ENCODE results near the gene PDPK1.
"Not testable (repeated sequence)": the region's sequence is repeated elsewhere in the genome, so short reads cannot be mapped to it uniquely, and the experiment has no call there.

The PDPK1 gene

DNA sequence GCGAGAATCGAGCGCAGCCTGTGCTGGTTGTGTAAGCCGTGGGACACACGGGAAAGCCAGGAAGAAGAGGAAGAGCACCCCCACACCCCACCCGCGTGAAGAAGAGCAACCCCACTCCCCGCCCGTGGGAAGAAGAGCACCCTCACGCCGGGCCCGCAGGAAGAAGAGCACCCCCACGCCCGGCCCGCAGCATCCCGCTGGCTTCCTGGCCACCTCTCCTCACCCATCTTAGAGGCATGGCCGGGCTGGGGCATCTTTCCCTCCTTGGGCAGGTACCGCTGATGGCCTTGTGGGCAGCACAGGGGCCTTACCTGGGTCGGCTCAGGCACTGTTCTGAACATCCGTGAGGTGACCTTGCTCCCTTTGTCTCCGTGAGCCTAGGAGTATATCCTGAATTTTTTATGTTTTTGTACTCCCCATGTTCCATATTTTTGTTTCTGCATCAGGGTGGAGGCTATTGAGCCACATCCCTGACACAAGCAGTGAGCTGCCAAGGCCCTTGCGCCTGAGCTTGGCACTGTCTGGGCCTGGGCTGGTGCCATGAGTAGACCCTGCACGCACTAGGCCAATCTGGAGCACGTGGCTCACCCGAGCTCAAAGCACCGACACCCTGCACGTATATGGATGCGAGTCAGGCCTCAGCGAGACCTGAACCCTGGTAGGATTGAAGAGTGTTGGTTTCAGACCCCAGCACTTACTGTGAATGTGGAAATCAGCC is 73.1 kb downstream of the PDPK1 start:
- Histone ChIP-seq H3K9me3 (ENCODE audit: control insufficient read depth in 5 of 5, low read length in 5 of 5) (no peaks in the 10 kb centered on the region), H3K27ac (ENCODE audit: low read depth, low read length) (no peak overlapping the region), H3K9ac (ENCODE audit: low read length in 5 of 5) (no peak overlapping the region), H3K4me1 (ENCODE audit: control insufficient read depth in 5 of 5, insufficient read depth in 5 of 5, low read length in 5 of 5) (peaks cover 0 to 14% (median 11%) of the 10 kb centered on the region in 5 donors), H3K27me3 (ENCODE audit: control insufficient read depth in 5 of 5, insufficient read depth in 4 of 5, low read length in 5 of 5) (no peaks in the 10 kb centered on the region), H3K4me3 (ENCODE audit: low read depth in 1 of 5, low read length in 5 of 5) (no peak overlapping the region), H3K36me3 (ENCODE audit: control insufficient read depth in 5 of 5, insufficient read depth in 5 of 5, low read length in 5 of 5) (peaks cover 0 to 22% (median 19%) of the 10 kb centered on the region in 5 donors)

GRCh38 chr16:2611499-2611862 is 73.7 kb downstream of the PDPK1 start:
- Histone ChIP-seq H3K36me3 (ENCODE audit: control insufficient read depth in 5 of 5, insufficient read depth in 5 of 5, low read length in 5 of 5) (peaks cover 0 to 22% (median 19%) of the 10 kb centered on the region in 5 donors), H3K4me1 (ENCODE audit: control insufficient read depth in 5 of 5, insufficient read depth in 5 of 5, low read length in 5 of 5) (peaks cover 0 to 14% (median 11%) of the 10 kb centered on the region in 5 donors), H3K27me3 (ENCODE audit: control insufficient read depth in 5 of 5, insufficient read depth in 4 of 5, low read length in 5 of 5) (no peaks in the 10 kb centered on the region), H3K27ac (ENCODE audit: low read depth, low read length) (no peak overlapping the region), H3K9me3 (ENCODE audit: control insufficient read depth in 5 of 5, low read length in 5 of 5) (no peaks in the 10 kb centered on the region), H3K9ac (ENCODE audit: low read length in 5 of 5) (no peak overlapping the region), H3K4me3 (ENCODE audit: low read depth in 1 of 5, low read length in 5 of 5) (no peak overlapping the region)

GRCh38 chr16:2611877-2612276 is 74.1 kb downstream of the PDPK1 start:
- not testable (repeated sequence) for H3K4me3 ChIP-seq (ENCODE audit: low read depth in 1 of 5, low read length in 5 of 5); H3K27ac ChIP-seq (ENCODE audit: low read depth, low read length); H3K9ac ChIP-seq (ENCODE audit: low read length in 5 of 5); H3K9me3 ChIP-seq (ENCODE audit: control insufficient read depth in 5 of 5, low read length in 5 of 5); H3K27me3 ChIP-seq (ENCODE audit: control insufficient read depth in 5 of 5, insufficient read depth in 4 of 5, low read length in 5 of 5)
- peaks cover 0 to 22% (median 19%) of the 10 kb centered on the region in 5 donors for H3K36me3 ChIP-seq (ENCODE audit: control insufficient read depth in 5 of 5, insufficient read depth in 5 of 5, low read length in 5 of 5)
- H3K4me1 ChIP-seq (ENCODE audit: control insufficient read depth in 5 of 5, insufficient read depth in 5 of 5, low read length in 5 of 5), result peaks cover 0 to 14% (median 11%) of the 10 kb centered on the region in 5 donors

DNA sequence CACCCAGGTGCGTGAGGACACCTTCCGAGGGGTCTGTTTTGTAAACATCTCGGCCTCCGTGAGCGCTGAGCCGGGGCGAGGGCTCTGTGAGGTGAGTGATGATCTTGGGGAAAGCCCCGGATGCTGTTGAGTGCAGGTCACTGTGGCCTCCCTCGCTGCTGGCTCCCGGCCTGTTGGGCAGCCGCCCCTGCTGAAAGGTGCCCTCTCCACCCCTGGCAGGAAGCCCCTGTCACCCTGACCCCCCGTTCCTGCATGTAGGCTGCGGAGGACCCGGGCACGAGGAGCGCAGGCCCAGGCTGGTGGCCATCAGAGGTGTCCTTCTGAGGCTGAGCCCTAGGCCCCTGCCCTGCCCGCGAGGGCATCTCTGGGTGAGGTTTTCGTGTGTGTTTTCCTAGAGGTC is 75.4 kb downstream of the PDPK1 start:
- H3K36me3 ChIP-seq (ENCODE audit: control insufficient read depth in 5 of 5, insufficient read depth in 5 of 5, low read length in 5 of 5), result peaks cover 0 to 22% (median 19%) of the 10 kb centered on the region in 5 donors
- not testable (repeated sequence) for H3K4me1 ChIP-seq (ENCODE audit: control insufficient read depth in 5 of 5, insufficient read depth in 5 of 5, low read length in 5 of 5); H3K9ac ChIP-seq (ENCODE audit: low read length in 5 of 5); H3K9me3 ChIP-seq (ENCODE audit: control insufficient read depth in 5 of 5, low read length in 5 of 5); H3K27ac ChIP-seq (ENCODE audit: low read depth, low read length); H3K4me3 ChIP-seq (ENCODE audit: low read depth in 1 of 5, low read length in 5 of 5); H3K27me3 ChIP-seq (ENCODE audit: control insufficient read depth in 5 of 5, insufficient read depth in 4 of 5, low read length in 5 of 5)

- H3K27ac ChIP-seq (ENCODE audit: low read depth, low read length), result no peak overlapping the region
- no peaks in the 10 kb centered on the region for H3K9me3 ChIP-seq (ENCODE audit: control insufficient read depth in 5 of 5, low read length in 5 of 5)
- no peaks in the 10 kb centered on the region for H3K27me3 ChIP-seq (ENCODE audit: control insufficient read depth in 5 of 5, insufficient read depth in 4 of 5, low read length in 5 of 5)
- no peak overlapping the region for H3K4me3 ChIP-seq (ENCODE audit: low read depth in 1 of 5, low read length in 5 of 5)
- H3K4me1 ChIP-seq (ENCODE audit: control insufficient read depth in 5 of 5, insufficient read depth in 5 of 5, low read length in 5 of 5), result peaks cover 0 to 3% (median 2%) of the 10 kb centered on the region in 5 donors
- no peak overlapping the region for H3K9ac ChIP-seq (ENCODE audit: low read length in 5 of 5)
- H3K36me3 ChIP-seq (ENCODE audit: control insufficient read depth in 5 of 5, insufficient read depth in 5 of 5, low read length in 5 of 5), result peaks cover 0 to 22% (median 19%) of the 10 kb centered on the region in 5 donors
These were observed 77.0 kb downstream of the PDPK1 start for GRCh38 chr16:2614761-2615191.

- H3K27ac ChIP-seq (ENCODE audit: low read depth, low read length); H3K9me3 ChIP-seq (ENCODE audit: control insufficient read depth in 5 of 5, low read length in 5 of 5); H3K27me3 ChIP-seq (ENCODE audit: control insufficient read depth in 5 of 5, insufficient read depth in 4 of 5, low read length in 5 of 5); H3K36me3 ChIP-seq (ENCODE audit: control insufficient read depth in 5 of 5, insufficient read depth in 5 of 5, low read length in 5 of 5); H3K4me3 ChIP-seq (ENCODE audit: low read depth in 1 of 5, low read length in 5 of 5); H3K9ac ChIP-seq (ENCODE audit: low read length in 5 of 5); H3K4me1 ChIP-seq (ENCODE audit: control insufficient read depth in 5 of 5, insufficient read depth in 5 of 5, low read length in 5 of 5): not testable (repeated sequence)
These were observed 81.1 kb downstream of the PDPK1 start for GRCh38 chr16:2618964-2619363.

DNA sequence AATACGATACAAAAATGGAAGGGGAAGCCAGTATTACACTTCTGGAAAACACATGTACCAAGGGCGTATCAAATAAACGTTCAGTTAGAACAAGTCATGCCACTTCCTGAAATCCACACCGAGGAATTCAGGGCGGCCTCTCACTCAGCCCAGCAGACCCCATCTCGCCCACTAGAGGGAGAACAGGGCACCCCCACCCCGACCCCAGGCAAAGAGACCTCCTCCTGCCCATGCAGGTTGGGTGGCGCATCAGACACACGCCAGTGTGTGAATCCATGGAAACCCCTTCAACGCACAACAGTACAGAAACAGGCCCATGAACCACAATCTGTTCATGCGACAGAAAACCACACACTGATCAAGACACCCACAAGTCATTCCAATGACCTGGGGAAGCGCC is 81.8 kb downstream of the PDPK1 start:
- H3K27me3 ChIP-seq (ENCODE audit: control insufficient read depth in 5 of 5, insufficient read depth in 4 of 5, low read length in 5 of 5); H3K9me3 ChIP-seq (ENCODE audit: control insufficient read depth in 5 of 5, low read length in 5 of 5); H3K27ac ChIP-seq (ENCODE audit: low read depth, low read length); H3K4me1 ChIP-seq (ENCODE audit: control insufficient read depth in 5 of 5, insufficient read depth in 5 of 5, low read length in 5 of 5); H3K36me3 ChIP-seq (ENCODE audit: control insufficient read depth in 5 of 5, insufficient read depth in 5 of 5, low read length in 5 of 5); H3K4me3 ChIP-seq (ENCODE audit: low read depth in 1 of 5, low read length in 5 of 5); H3K9ac ChIP-seq (ENCODE audit: low read length in 5 of 5): not testable (repeated sequence)

GRCh38 chr16:2620870-2621269 is 83.0 kb downstream of the PDPK1 start:
- not testable (repeated sequence) for H3K27me3 ChIP-seq (ENCODE audit: control insufficient read depth in 5 of 5, insufficient read depth in 4 of 5, low read length in 5 of 5); H3K4me3 ChIP-seq (ENCODE audit: low read depth in 1 of 5, low read length in 5 of 5); H3K9me3 ChIP-seq (ENCODE audit: control insufficient read depth in 5 of 5, low read length in 5 of 5); H3K27ac ChIP-seq (ENCODE audit: low read depth, low read length); H3K4me1 ChIP-seq (ENCODE audit: control insufficient read depth in 5 of 5, insufficient read depth in 5 of 5, low read length in 5 of 5); H3K36me3 ChIP-seq (ENCODE audit: control insufficient read depth in 5 of 5, insufficient read depth in 5 of 5, low read length in 5 of 5); H3K9ac ChIP-seq (ENCODE audit: low read length in 5 of 5)

DNA sequence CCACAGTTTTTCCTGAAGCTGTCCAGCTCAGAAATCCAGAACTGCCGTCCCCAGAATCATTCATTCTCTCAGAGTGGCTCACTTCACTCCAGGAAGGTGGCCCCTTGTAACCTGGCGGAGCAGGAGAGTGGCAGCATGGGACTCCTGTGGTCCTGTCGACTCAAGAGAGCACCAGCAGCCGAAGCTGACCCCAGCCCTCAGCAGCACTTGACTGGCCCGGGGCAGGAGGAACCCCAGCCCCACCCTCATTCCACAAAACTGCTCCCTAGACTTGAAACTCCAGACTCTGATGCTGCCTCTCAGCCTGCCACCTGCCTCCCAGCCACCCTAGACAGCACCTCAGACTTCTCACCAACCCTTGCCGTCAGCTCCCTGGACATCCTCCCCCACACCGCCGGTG is 83.6 kb downstream of the PDPK1 start:
- H3K27me3 ChIP-seq (ENCODE audit: control insufficient read depth in 5 of 5, insufficient read depth in 4 of 5, low read length in 5 of 5); H3K36me3 ChIP-seq (ENCODE audit: control insufficient read depth in 5 of 5, insufficient read depth in 5 of 5, low read length in 5 of 5); H3K27ac ChIP-seq (ENCODE audit: low read depth, low read length); H3K4me1 ChIP-seq (ENCODE audit: control insufficient read depth in 5 of 5, insufficient read depth in 5 of 5, low read length in 5 of 5); H3K9me3 ChIP-seq (ENCODE audit: control insufficient read depth in 5 of 5, low read length in 5 of 5); H3K4me3 ChIP-seq (ENCODE audit: low read depth in 1 of 5, low read length in 5 of 5); H3K9ac ChIP-seq (ENCODE audit: low read length in 5 of 5): not testable (repeated sequence)

GRCh38 chr16:2627075-2627474 is 89.3 kb downstream of the PDPK1 start:
- H3K9ac ChIP-seq (ENCODE audit: low read length in 5 of 5); H3K27ac ChIP-seq (ENCODE audit: low read depth, low read length); H3K4me1 ChIP-seq (ENCODE audit: control insufficient read depth in 5 of 5, insufficient read depth in 5 of 5, low read length in 5 of 5); H3K36me3 ChIP-seq (ENCODE audit: control insufficient read depth in 5 of 5, insufficient read depth in 5 of 5, low read length in 5 of 5); H3K4me3 ChIP-seq (ENCODE audit: low read depth in 1 of 5, low read length in 5 of 5); H3K27me3 ChIP-seq (ENCODE audit: control insufficient read depth in 5 of 5, insufficient read depth in 4 of 5, low read length in 5 of 5); H3K9me3 ChIP-seq (ENCODE audit: control insufficient read depth in 5 of 5, low read length in 5 of 5): not testable (repeated sequence)

DNA sequence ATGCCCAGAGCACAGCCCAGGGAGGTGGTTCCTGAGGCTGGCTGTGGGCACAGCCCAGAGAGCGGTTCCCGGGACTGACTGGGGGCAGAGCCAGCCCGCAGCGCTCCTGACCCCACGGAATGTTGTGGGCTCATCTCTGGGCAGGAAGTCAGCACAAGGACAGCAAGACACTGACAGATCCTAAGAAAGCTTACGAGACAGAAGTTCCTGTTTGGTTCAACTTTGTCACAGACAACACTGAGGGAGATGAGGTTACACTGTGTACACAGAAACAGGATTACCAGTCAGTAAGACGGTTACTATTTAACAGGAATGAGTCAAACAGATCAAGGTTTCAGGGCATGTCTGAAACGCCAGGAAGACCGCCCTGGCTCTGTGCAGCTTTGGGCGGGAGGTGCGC is 93.4 kb downstream of the PDPK1 start:
- not testable (repeated sequence) for H3K9ac ChIP-seq (ENCODE audit: low read length in 5 of 5); H3K4me3 ChIP-seq (ENCODE audit: low read depth in 1 of 5, low read length in 5 of 5); H3K36me3 ChIP-seq (ENCODE audit: control insufficient read depth in 5 of 5, insufficient read depth in 5 of 5, low read length in 5 of 5); H3K4me1 ChIP-seq (ENCODE audit: control insufficient read depth in 5 of 5, insufficient read depth in 5 of 5, low read length in 5 of 5); H3K27me3 ChIP-seq (ENCODE audit: control insufficient read depth in 5 of 5, insufficient read depth in 4 of 5, low read length in 5 of 5); H3K9me3 ChIP-seq (ENCODE audit: control insufficient read depth in 5 of 5, low read length in 5 of 5); H3K27ac ChIP-seq (ENCODE audit: low read depth, low read length)

Measured in subcutaneous abdominal adipose tissue (tissue), 5 donors.